HepG2 (cell line): ENCODE data around the gene LCTL. TPM values are rescaled to one million over a fixed set of nuclear protein-coding genes. Genes with fewer than 3 reads are reported as not detected.

Experiments
- ATAC-seq: fragments of 200-7000 bp; cut with Tn5 transposase; 3 replicates; pipeline ENCODE4 v1.9.1; 2020; ENCODE audit warnings: mild to moderate bottlenecking, moderate library complexity
- Bru-seq: library from RNA; stranded (reverse); fragments of 400-500 nt; gene quantifications from one replicate; lab custom pipeline; 2021; lab: Mats Ljungman, UMichigan
- BruChase-seq, 2 experiments: library from RNA; stranded (reverse); fragments of 400-500 nt; gene quantifications; one replicate each; lab custom pipeline; 2021; lab: Mats Ljungman, UMichigan
- BruUV-seq: library from RNA; stranded (reverse); fragments of 400-500 nt; replicated peaks from 2 replicates; lab custom pipeline; 2021; lab: Mats Ljungman, UMichigan
- CTCF ChIA-PET: fragments of 300-600 bp; formaldehyde crosslinking; extraction: SDS; loops from one replicate; lab custom pipeline; 2021; ENCODE audit warnings: low total read pairs, inconsistent platforms, low intra/inter-chr PET ratio; lab: Yijun Ruan, JAX
- POLR2A ChIA-PET: fragments of 350-600 bp; sonication (Branson Sonifier 250); formaldehyde crosslinking; loops from one replicate; lab custom pipeline; 2020; ENCODE audit warnings: antibody characterized with exemption, inconsistent platforms; lab: Yijun Ruan, JAX
- DNase-seq: peaks from one replicate; pipeline ENCODE4 v3.0.0-alpha.2; 2015; ENCODE audit warnings: low spot score
- FAIRE-seq: peaks from 3 replicates; lab custom pipeline; 2011; peaks lifted over from hg19 to GRCh38; lab: Jason Lieb, UNC
- H2AFZ ChIP-seq: one replicate; pipeline ENCODE4 v1.6.1; 2011; ENCODE audit warnings: low read length, inconsistent platforms
- H3K27ac ChIP-seq: fragments of 300-600 bp; 3 replicates; pipeline ENCODE4 v1.8.0; 2011; ENCODE audit warnings: mixed run types, mild to moderate bottlenecking, mixed read lengths, low read length, inconsistent platforms; ENCODE audit not compliant: insufficient read depth; ENCODE audit errors: extremely low read length
- H3K27me3 ChIP-seq, 2 experiments: fragments of 200-600 bp in 1 of 2; 2 replicates in 1 of 2; 3 replicates in 1 of 2; pipeline versions ENCODE4 v1.6.0 to v1.8.0; 2011; ENCODE audit warnings: low read length in 2 of 2, mild to moderate bottlenecking in 2 of 2, moderate library complexity in 2 of 2, inconsistent platforms in 1 of 2; ENCODE audit not compliant: insufficient read depth in 2 of 2, control insufficient read depth in 1 of 2
- H3K36me3 ChIP-seq, 2 experiments: fragments of 200-600 bp in 1 of 2; replicated peaks in 1 of 2; 2 replicates in 1 of 2; 3 replicates in 1 of 2; pipeline versions ENCODE4 v1.5.1 to v1.8.0; 2011; ENCODE audit warnings: low read length in 2 of 2, inconsistent platforms in 1 of 2; ENCODE audit not compliant: insufficient read depth in 2 of 2, control insufficient read depth in 1 of 2
- H3K4me1 ChIP-seq: 2 replicates; pipeline ENCODE4 v1.5.1; 2012; ENCODE audit warnings: low read length, inconsistent platforms; ENCODE audit not compliant: insufficient read depth
- H3K4me2 ChIP-seq: 2 replicates; pipeline ENCODE4 v1.6.0; 2011; ENCODE audit warnings: low read depth, low read length, inconsistent platforms
- H3K4me3 ChIP-seq, 3 experiments: fragments of 200-600 bp in 1 of 3; sonication (generic), shearing (Covaris generic) in 1 of 3; replicated peaks in 1 of 3; 2 replicates each; pipeline ENCODE4 v1.5.1; 2011 to 2016; ENCODE audit warnings: low read length in 3 of 3, inconsistent platforms in 2 of 3, low read depth in 2 of 3, mild to moderate bottlenecking in 2 of 3, control low read depth in 1 of 3, mixed read lengths in 1 of 3; ENCODE audit not compliant: insufficient read depth in 1 of 3
- H3K79me2 ChIP-seq: one replicate; pipeline ENCODE4 v1.6.1; 2011; ENCODE audit warnings: low read length, inconsistent platforms; ENCODE audit not compliant: insufficient read depth
- H3K9ac ChIP-seq: 2 replicates; pipeline ENCODE4 v1.6.0; 2011; ENCODE audit warnings: mild to moderate bottlenecking, low read depth, low read length, inconsistent platforms; ENCODE audit not compliant: insufficient read depth
- H3K9me3 ChIP-seq: 2 replicates; pipeline ENCODE4 v1.5.1; 2012; ENCODE audit warnings: mild to moderate bottlenecking, low read length
- H4K20me1 ChIP-seq: 2 replicates; pipeline ENCODE4 v1.6.0; 2011; ENCODE audit warnings: inconsistent platforms, mild to moderate bottlenecking, low read length, moderate library complexity; ENCODE audit not compliant: insufficient read depth
- HINFP ChIP-seq: sonication (generic); formaldehyde crosslinking; IDR thresholded peaks from 2 replicates; pipeline ENCODE4 v1.4.0; 2020; ENCODE audit warnings: low read depth, mild to moderate bottlenecking, missing genetic modification reagents
- KDM2A ChIP-seq: sonication (generic); formaldehyde crosslinking; IDR thresholded peaks from 2 replicates; pipeline ENCODE4 v1.4.0; 2020; ENCODE audit warnings: low read depth, missing genetic modification reagents, borderline replicate concordance
- PATZ1 ChIP-seq: sonication (generic); formaldehyde crosslinking; IDR thresholded peaks from 2 replicates; pipeline ENCODE4 v1.4.0; 2020; ENCODE audit warnings: missing genetic modification reagents
- PPARG ChIP-seq: conservative IDR thresholded peaks from 2 replicates; pipeline ENCODE4 v1.6.1; 2016; ENCODE audit warnings: missing biosample characterization, missing genetic modification reagents
- SAP130 ChIP-seq: IDR thresholded peaks from 2 replicates; pipeline ENCODE4 v1.6.1; 2016; ENCODE audit warnings: low read depth
- ZNF687 ChIP-seq: sonication (generic); formaldehyde crosslinking; IDR thresholded peaks from 2 replicates; pipeline ENCODE4 v1.5.1; 2020; ENCODE audit warnings: mild to moderate bottlenecking, missing genetic modification reagents, moderate library complexity
- WGBS: methylation state at CpG from one replicate; pipeline ENCODE4 v1.1.6; 2017; ENCODE audit warnings: low lambda C conversion rate; 5-methylcytosine and 5-hydroxymethylcytosine counted together
- in situ Hi-C: cut with HindIII; loops from 2 replicates; pipeline ENCODE4 v1.10.0; 2017; ENCODE audit warnings: low pct_unique_long_range_greater_than_20kb; ENCODE audit not compliant: extremely low pct_ligation_motif_present
- intact Hi-C: fragments of 100-400 bp; cut with micrococcal nuclease; formaldehyde crosslinking; loops from one replicate; pipeline ENCODE4 v1.10.0; 2022; ENCODE audit not compliant: unreplicated experiment
- long read RNA-seq, 2 experiments: library from RNA in 1 of 2; library from polyadenylated mRNA in 1 of 2; stranded (forward) in 1 of 2; unstranded in 1 of 2; transcript quantifications; one replicate each; pipeline ENCODE4 v2.0.0, GENCODE V29; 2019 to 2022
- polyA minus RNA-seq, 3 experiments: library from RNA; depleted of rRNA, polyadenylated mRNA; stranded (reverse); fragments of >200 nt; gene quantifications; 2 replicates each; pipeline ENCODE4 v1.2.3, GENCODE V29; 2011; ENCODE audit warnings: low replicate concordance in 1 of 3
- polyA plus RNA-seq, 8 experiments: library from polyadenylated mRNA; depleted of rRNA in 3 of 8; stranded (reverse) in 7 of 8; unstranded in 1 of 8; fragments of >200 nt; fragmentation: Illumina TruSeq in 4 of 8; extraction: Trizol in 4 of 8; gene quantifications; 2 replicates each; pipeline versions ENCODE4 v1.2.1 to v1.2.3, GENCODE V29; 2011 to 2016; ENCODE audit warnings: low read depth in 4 of 8, missing spikeins in 1 of 8, mixed read lengths in 1 of 8; ENCODE audit not compliant: insufficient read depth in 1 of 8
- total RNA-seq, 5 experiments: library from RNA; depleted of rRNA; stranded (reverse); fragments of >200 nt; fragmentation: Illumina TruSeq; extraction: Trizol; gene quantifications; 2 replicates each; pipeline ENCODE4 v1.2.3, GENCODE V29; 2016; ENCODE audit warnings: low read depth in 1 of 5

LCTL gene
- total RNA-seq (2016; rRNA removed; fragmentation: Illumina TruSeq; extraction: Trizol) (1.1 and 1.4 TPM in 2 replicates), polyA plus RNA-seq (2011; rRNA removed) (0.54 and 0.96 TPM in 2 replicates), polyA minus RNA-seq (2011; rRNA and poly(A)+ RNA removed; ENCODE audit: low replicate concordance) (0.46 TPM in 1 of 2 replicates, not detected in the other), Bru-seq, nascent RNA (percentile 28 among the genes with signal in this experiment), BruChase-seq, experiment 1, labeled RNA remaining after a 6-hour chase (percentile 30 among the genes with signal in this experiment), BruChase-seq, experiment 2, labeled RNA remaining after a 2-hour chase (percentile 20 among the genes with signal in this experiment)
- 0.09 and 0.20 TPM in 2 replicates for total RNA-seq (2016; cell fraction: cytosol; rRNA removed; fragmentation: Illumina TruSeq; extraction: Trizol; ENCODE audit: low read depth)
- total RNA-seq (2016; cell fraction: insoluble cytoplasmic fraction; rRNA removed; fragmentation: Illumina TruSeq; extraction: Trizol): 1.0 and 1.1 TPM in 2 replicates
- 0.21 and 0.37 TPM in 2 replicates for total RNA-seq (2016; cell fraction: membrane; rRNA removed; fragmentation: Illumina TruSeq; extraction: Trizol)
- 0.40 and 0.41 TPM in 2 replicates for total RNA-seq (2016; cell fraction: nucleus; rRNA removed; fragmentation: Illumina TruSeq; extraction: Trizol)
- 1.0 and 1.6 TPM in 2 replicates for polyA plus RNA-seq (2011; cell fraction: cytosol; rRNA removed)
- 0.43 and 0.95 TPM in 2 replicates for polyA plus RNA-seq (2011; cell fraction: nucleus; rRNA removed)
- polyA plus RNA-seq (2012): 0.15 and 0.31 TPM in 2 replicates
- 0.09 and 0.10 TPM in 2 replicates for polyA plus RNA-seq (2016; cell fraction: cytosol; fragmentation: Illumina TruSeq; extraction: Trizol; ENCODE audit: low read depth)
- polyA plus RNA-seq (2016; cell fraction: insoluble cytoplasmic fraction; fragmentation: Illumina TruSeq; extraction: Trizol; ENCODE audit: low read depth): 0.98 and 1.1 TPM in 2 replicates
- polyA plus RNA-seq (2016; cell fraction: membrane; fragmentation: Illumina TruSeq; extraction: Trizol; ENCODE audit: low read depth): 0.08 and 0.29 TPM in 2 replicates
- polyA plus RNA-seq (2016; cell fraction: nucleus; fragmentation: Illumina TruSeq; extraction: Trizol; ENCODE audit: insufficient read depth, low read depth): 0.57 and 0.70 TPM in 2 replicates
- 0.97 TPM in 1 of 2 replicates, not detected in the other for polyA minus RNA-seq (2011; cell fraction: cytosol; rRNA and poly(A)+ RNA removed)
- 0.37 and 0.64 TPM in 2 replicates for polyA minus RNA-seq (2011; cell fraction: nucleus; rRNA and poly(A)+ RNA removed)
- long read RNA-seq, experiment 1, partial matches to known transcripts: 1 of 2 reads
- long read RNA-seq, experiment 1, other reads (novel, unspliced or antisense): 1 of 2 reads
- long read RNA-seq, experiment 2, partial matches to known transcripts: 0 of 2 reads
- long read RNA-seq, experiment 2, other reads (novel, unspliced or antisense): 2 of 2 reads

GRCh38 chr15:66565741-66566144 is at the start of gene LCTL:
Gene LCTL (minus strand): TSS chr15:66565998. CDS start chr15:66565365, 633 bp downstream.
- Histone ChIP-seq H3K79me2 (no peaks in the 10 kb centered on the region), H3K27me3 (no peaks in the 10 kb centered on the region), H3K4me3 (peak within 1 kb of the TSS; percentile 24 to 71 (median 51); a peak in 5 of 6 replicates), H3K27ac (no peak within 1 kb of the TSS), H4K20me1 (no peaks in the 10 kb centered on the region), H3K4me1 (peaks cover 31% of the 10 kb centered on the region), H3K9me3 (no peaks in the 10 kb centered on the region), H2AFZ (no peak within 1 kb of the TSS), H3K9ac (peak within 1 kb of the TSS; percentile 41), H3K4me2 (peak within 1 kb of the TSS; percentile 99), H3K36me3 (no peaks in the 10 kb centered on the region)
- ChIA-PET CTCF (no interaction called here), POLR2A (interaction anchor here (0.6 to 1.4 kb wide), 3 partner anchors 13 to 61 kb away, joined by 4 to 6 read pairs (median 6); partner anchors contain the start of genes RPL4 and ZWILCH)
- in situ Hi-C loops: no loop called here
- intact Hi-C loops: loop anchor here (5.0 kb wide), 1 partner anchor 58 kb away; the partner anchor contains the start of gene ZWILCH
- FAIRE-seq (no peak), ATAC-seq (peak; percentile 68), DNase-seq (peak; percentile 58)
- 0% methylated on average over 3 of the region's 14 CpGs for WGBS
- no TSS peak for BruUV-seq
- TF ChIP-seq KDM2A (0 out of 2 replicates have a peak, but pooled peaks have one; percentile 5), SAP130 (CRISPR knock-in tag) (0 out of 2 replicates have a peak, but pooled peaks have one; percentile 20), PPARG (CRISPR knock-in tag) (no peak), HINFP (CRISPR knock-in tag) (no peak), ZNF687 (CRISPR knock-in tag) (peak; percentile 46; the same call in 1 of the 2 replicates), PATZ1 (CRISPR knock-in tag) (peak; percentile 68)
